B cell (primary cell): ENCODE results near the gene PDLIM1. TPM values are rescaled to one million over a fixed set of nuclear protein-coding genes. Genes with fewer than 3 reads are reported as not detected.
"Not testable (repeated sequence)": the region's sequence is repeated elsewhere in the genome, so short reads cannot be mapped to it uniquely, and the experiment has no call there.

Experiments used
- ATAC-seq: fragments of 200-7000 bp; cut with Tn5 transposase; one replicate; pipeline ENCODE4 v1.10.0; 2021; ENCODE audit warnings: low read depth, mild to moderate bottlenecking, moderate number of reproducible peaks, moderate library complexity
- CTCF ChIA-PET: fragments of 350-600 bp; sonication (Branson Sonifier 250); formaldehyde crosslinking; loops from one replicate; lab custom pipeline; 2021; ENCODE audit warnings: antibody characterized with exemption, inconsistent platforms; lab: Charles Lee
- POLR2A ChIA-PET: fragments of 350-600 bp; sonication (Branson Sonifier 250); formaldehyde crosslinking; loops from one replicate; lab custom pipeline; 2021; ENCODE audit warnings: antibody characterized with exemption; lab: Charles Lee
- DNase-seq: peaks from one replicate; pipeline ENCODE4 v3.0.0; 2013
- H2AFZ ChIP-seq: 2 replicates; pipeline ENCODE4 v1.6.1; 2012; ENCODE audit warnings: mild to moderate bottlenecking, low read depth, low read length; ENCODE audit not compliant: insufficient read depth, poor library complexity, severe bottlenecking
- H3K27ac ChIP-seq, 2 donors: 1 replicate in 1 of 2; 2 replicates in 1 of 2; pipeline ENCODE4 v1.5.1; 2012 to 2013; ENCODE audit warnings: low read length in 2 of 2, mild to moderate bottlenecking in 2 of 2, moderate library complexity in 1 of 2
- H3K27me3 ChIP-seq, 4 experiments: fragments of 200-600 bp in 1 of 4; sonication (generic) in 1 of 4; replicated peaks in 1 of 4; 1 replicate in 2 of 4; 2 replicates in 2 of 4; pipeline versions ENCODE4 v1.6.1 to v1.7.0; 2013 to 2016; ENCODE audit warnings: low read length in 3 of 4, mild to moderate bottlenecking in 2 of 4, mixed read lengths in 1 of 4, moderate library complexity in 1 of 4; ENCODE audit not compliant: insufficient read depth in 4 of 4, control insufficient read depth in 3 of 4; ENCODE audit errors: control extremely low read depth in 1 of 4
- H3K36me3 ChIP-seq, 2 experiments: replicated peaks in 1 of 2; 1 replicate in 1 of 2; 2 replicates in 1 of 2; pipeline versions ENCODE4 v1.6.1 to v1.7.1; 2013; ENCODE audit warnings: low read length in 1 of 2; ENCODE audit not compliant: insufficient read depth in 2 of 2, control insufficient read depth in 1 of 2; ENCODE audit errors: control extremely low read depth in 1 of 2, extremely low read depth in 1 of 2
- H3K4me1 ChIP-seq, 2 donors: fragments of 200-600 bp in 1 of 2; sonication (generic) in 1 of 2; 1 replicate in 1 of 2; 2 replicates in 1 of 2; pipeline versions ENCODE4 v1.5.1 to v1.6.1; 2013 to 2017; ENCODE audit warnings: low read length in 2 of 2; ENCODE audit not compliant: control insufficient read depth in 2 of 2, insufficient read depth in 2 of 2
- H3K4me2 ChIP-seq: replicated peaks from 2 replicates; pipeline ENCODE3; 2012; ENCODE audit warnings: mild to moderate bottlenecking, low read depth, low read length; ENCODE audit not compliant: poor library complexity, severe bottlenecking
- H3K4me3 ChIP-seq, 5 experiments: fragments of 200-600 bp in 1 of 5; sonication (generic) in 1 of 5; 1 replicate in 3 of 5; 2 replicates in 2 of 5; pipeline versions ENCODE4 v1.5.1 to v1.7.0; 2011 to 2016; ENCODE audit warnings: low read length in 4 of 5, mild to moderate bottlenecking in 4 of 5, low read depth in 2 of 5, control low read depth in 1 of 5, moderate library complexity in 1 of 5; ENCODE audit not compliant: insufficient read depth in 1 of 5; ENCODE audit errors: control extremely low read depth in 1 of 5, extremely low read depth in 1 of 5
- H3K79me2 ChIP-seq: fragments of 200-600 bp; sonication (generic); one replicate; pipeline ENCODE4 v1.6.0; 2016; ENCODE audit warnings: low read length; ENCODE audit not compliant: control insufficient read depth, insufficient read depth
- H3K9ac ChIP-seq: fragments of 200-600 bp; sonication (generic); 2 replicates; pipeline ENCODE4 v1.6.1; 2017; ENCODE audit warnings: mild to moderate bottlenecking, low read length, moderate library complexity
- H3K9me3 ChIP-seq, 3 donors: one replicate each; pipeline versions ENCODE4 v1.6.1 to v1.7.1; 2013; ENCODE audit warnings: low read length in 2 of 3; ENCODE audit not compliant: control insufficient read depth in 2 of 3, insufficient read depth in 1 of 3; ENCODE audit errors: control extremely low read depth in 1 of 3
- H4K20me1 ChIP-seq: 2 replicates; pipeline ENCODE4 v1.6.0; 2012; ENCODE audit warnings: mild to moderate bottlenecking, low read length; ENCODE audit not compliant: insufficient read depth, control insufficient read depth, poor library complexity, severe bottlenecking
- H3K27ac Mint-ChIP-seq: one replicate; pipeline ENCODE4 v1.8.0; 2021; ENCODE audit warnings: mixed read lengths
- H3K27me3 Mint-ChIP-seq: one replicate; pipeline ENCODE4 v1.8.0; 2021; ENCODE audit warnings: mixed read lengths
- H3K4me1 Mint-ChIP-seq: one replicate; pipeline ENCODE4 v1.8.0; 2021; ENCODE audit warnings: mixed read lengths
- H3K4me3 Mint-ChIP-seq: one replicate; pipeline ENCODE4 v1.8.0; 2021; ENCODE audit warnings: mixed read lengths
- H3K9me3 Mint-ChIP-seq: one replicate; pipeline ENCODE4 v1.8.0; 2022; ENCODE audit warnings: mixed read lengths; ENCODE audit not compliant: insufficient read depth
- CTCF ChIP-seq: fragments of 200-600 bp; IDR thresholded peaks from one replicate; pipeline ENCODE4 v1.8.0; 2022; ENCODE audit warnings: antibody characterized with exemption, mild to moderate bottlenecking
- EZH2 ChIP-seq: IDR thresholded peaks from 2 replicates; pipeline ENCODE4 v1.6.1; 2012; ENCODE audit warnings: borderline replicate concordance, low read depth, mild to moderate bottlenecking, moderate library complexity, low read length; ENCODE audit not compliant: insufficient read depth, poor library complexity, severe bottlenecking
- WGBS: methylation state at CpG from one replicate; pipeline ENCODE4 v1.1.5; 2013; ENCODE audit warnings: missing lambda C conversion rate; ENCODE audit not compliant: insufficient coverage; 5-methylcytosine and 5-hydroxymethylcytosine counted together
- intact Hi-C: fragments of 100-400 bp; cut with micrococcal nuclease; formaldehyde crosslinking; loops from one replicate; pipeline ENCODE4 v1.10.0; 2022
- polyA plus RNA-seq: library from polyadenylated mRNA; depleted of rRNA; stranded (reverse); fragments of >200 nt; gene quantifications from 2 replicates; pipeline ENCODE4 v1.2.3, GENCODE V29; 2012
- total RNA-seq, 2 donors: library from RNA; stranded (reverse); fragments of 120-200 nt in 1 of 2; gene quantifications; 1 replicate in 1 of 2; 2 replicates in 1 of 2; pipeline versions ENCODE4 v1.2.3 to v1.2.4, GENCODE V29; 2013 to 2022

PDLIM1 gene
- total and polyA plus RNA-seq, 2 donors (not counting 1 experiment from before 2014, with no cell fraction given): 123 to 135 TPM

- H3K4me2 ChIP-seq, POLR2A ChIA-PET, H3K27me3 Mint-ChIP-seq, H3K9me3 Mint-ChIP-seq, intact Hi-C loops, ATAC-seq, H4K20me1 ChIP-seq, H2AFZ ChIP-seq, H3K9me3 ChIP-seq, H3K4me3 ChIP-seq, H3K27me3 ChIP-seq, H3K79me2 ChIP-seq, H3K27ac Mint-ChIP-seq, DNase-seq, H3K9ac ChIP-seq, H3K4me3 Mint-ChIP-seq, H3K27ac ChIP-seq: not testable (repeated sequence)
- Histone ChIP-seq H3K4me1 (peaks cover 6 to 15% of the 10 kb centered on the region in 2 donors), H3K36me3 (peaks cover 1 to 15% of the 10 kb centered on the region in 2 experiments)
- H3K4me1 Mint-ChIP-seq: peaks cover 13% of the 10 kb centered on the region
- WGBS: 95% methylated on average over 3 of the region's 14 CpGs
- CTCF ChIA-PET: interaction anchor here (0.8 to 1.8 kb wide), 2 partner anchors 41 to 134 kb away, joined by 3 to 6 read pairs; no protein-coding TSS in a partner anchor
Measured at GRCh38 chr10:95228934-95229723, 61.7 kb downstream of the PDLIM1 start.

GRCh38 chr10:95225136-95225535 is 65.7 kb downstream of the PDLIM1 start:
- WGBS: no CpG with 5 or more reads among the region's 2 CpGs
- H3K36me3 ChIP-seq: no peaks in the 10 kb centered on the region
- POLR2A ChIA-PET: no interaction called here
- DNase-seq: no peak
- Mint-ChIP-seq H3K27me3 (no peaks in the 10 kb centered on the region), H3K4me3 (no peak overlapping the region), H3K9me3 (no peaks in the 10 kb centered on the region), H3K4me1 (peaks cover under 1% of the 10 kb centered on the region), H3K27ac (no peak overlapping the region)
- no peak overlapping the region for H3K4me2 ChIP-seq
- intact Hi-C loops: no loop called here
- no peaks in the 10 kb centered on the region for H3K79me2 ChIP-seq
- H2AFZ ChIP-seq: no peak overlapping the region
- peaks cover 1 to 2% of the 10 kb centered on the region in 2 donors for H3K4me1 ChIP-seq
- H4K20me1 ChIP-seq: no peaks in the 10 kb centered on the region
- no peaks in the 10 kb centered on the region for H3K27me3 ChIP-seq
- no peak for ATAC-seq
- H3K27ac ChIP-seq: no peak overlapping the region
- no peak for TF ChIP-seq CTCF
- TF ChIP-seq EZH2: no peak
- CTCF ChIA-PET: no interaction called here
- H3K9ac ChIP-seq: no peak overlapping the region
- no peak overlapping the region for H3K4me3 ChIP-seq
- no peaks in the 10 kb centered on the region for H3K9me3 ChIP-seq
